NCI-H226 (cell line): Measurements from ENCODE around the gene CIDEA.

Experiments
- DNase-seq: peaks from one replicate; pipeline ENCODE4 v3.0.0-alpha.2; 2015

Gene CIDEA

GRCh38 chr18:12324991-12325725, 71.0 kb downstream of the CIDEA start:
- DNase-seq: no peak

DNA sequence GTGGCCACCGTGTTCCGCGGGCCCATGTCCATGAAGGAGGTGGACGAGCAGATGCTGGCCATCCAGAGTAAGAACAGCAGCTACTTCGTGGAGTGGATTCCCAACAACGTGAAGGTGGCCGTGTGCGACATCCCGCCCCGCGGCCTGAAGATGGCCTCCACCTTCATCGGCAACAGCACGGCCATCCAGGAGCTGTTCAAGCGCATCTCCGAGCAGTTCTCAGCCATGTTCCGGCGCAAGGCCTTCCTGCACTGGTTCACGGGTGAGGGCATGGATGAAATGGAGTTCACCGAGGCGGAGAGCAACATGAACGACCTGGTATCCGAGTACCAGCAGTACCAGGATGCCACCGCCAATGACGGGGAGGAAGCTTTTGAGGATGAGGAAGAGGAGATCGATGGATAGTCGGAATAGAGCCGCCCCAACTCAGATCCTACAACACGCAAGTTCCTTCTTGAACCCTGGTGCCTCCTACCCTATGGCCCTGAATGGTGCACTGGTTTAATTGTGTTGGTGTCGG, 71.6 kb downstream of the CIDEA start:
- no peak for DNase-seq

DNA sequence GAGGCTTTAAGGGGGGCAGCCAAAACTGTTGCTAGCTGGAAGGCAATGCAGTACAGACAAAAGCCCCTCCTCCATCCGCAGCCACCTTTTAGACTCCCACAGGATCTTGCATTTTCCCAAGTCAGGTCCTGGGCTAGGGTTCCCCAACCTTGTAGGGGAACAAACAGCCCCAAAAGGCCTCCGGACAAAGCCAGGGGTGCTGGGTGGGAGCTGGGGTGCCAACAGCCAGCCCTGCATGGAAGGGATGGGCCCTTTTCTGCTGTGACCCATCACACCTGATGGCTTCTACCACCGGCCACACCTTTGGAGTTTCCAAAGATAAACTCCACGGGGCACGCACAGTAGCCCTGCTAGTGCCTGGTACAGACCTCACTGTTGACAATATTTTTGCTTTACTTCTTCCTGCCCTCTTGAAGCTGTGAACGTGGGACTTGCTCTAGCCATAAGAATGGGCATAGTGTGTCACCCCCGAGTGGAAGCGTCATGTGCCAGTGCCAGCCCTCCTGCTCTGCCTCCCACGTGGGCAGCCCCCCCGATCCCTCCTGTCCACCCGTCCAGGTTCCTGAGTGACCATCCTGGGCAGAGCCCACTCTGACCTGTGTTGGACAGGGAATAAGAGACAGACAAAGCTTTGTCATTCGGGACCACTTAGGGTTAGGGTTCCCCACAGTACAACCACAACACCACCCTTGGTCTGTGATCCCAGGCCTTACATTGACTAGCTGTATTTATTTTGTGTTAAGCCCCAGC, 72.7 kb downstream of the CIDEA start:
- no peak for DNase-seq
